ENCODE data around the gene ROBO2.

DNA sequence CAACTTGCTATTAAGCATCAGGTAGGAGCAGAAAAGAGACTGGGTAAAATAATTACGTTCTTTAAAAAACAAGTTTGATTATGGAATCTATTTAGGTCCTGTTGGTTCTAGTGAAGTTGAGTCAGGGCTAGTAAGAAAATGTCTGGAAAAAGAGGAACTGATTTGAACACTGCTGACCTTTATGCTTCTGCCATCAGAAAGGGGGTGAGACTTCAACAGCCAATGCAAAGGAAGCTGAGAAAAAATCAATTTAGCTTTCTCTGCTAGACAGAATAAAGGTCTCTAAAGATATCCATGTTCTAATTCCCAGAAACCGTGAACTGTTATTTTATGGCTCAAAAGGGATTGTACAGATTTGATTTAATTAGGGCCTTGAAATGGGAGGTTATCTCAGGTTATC is 157.5 kb downstream of the ROBO2 start:
- no peak for TF ChIP-seq POLR2AphosphoS5 (IDR thresholded peaks at IDR 0.05)
- TF ChIP-seq, protein P1, sequence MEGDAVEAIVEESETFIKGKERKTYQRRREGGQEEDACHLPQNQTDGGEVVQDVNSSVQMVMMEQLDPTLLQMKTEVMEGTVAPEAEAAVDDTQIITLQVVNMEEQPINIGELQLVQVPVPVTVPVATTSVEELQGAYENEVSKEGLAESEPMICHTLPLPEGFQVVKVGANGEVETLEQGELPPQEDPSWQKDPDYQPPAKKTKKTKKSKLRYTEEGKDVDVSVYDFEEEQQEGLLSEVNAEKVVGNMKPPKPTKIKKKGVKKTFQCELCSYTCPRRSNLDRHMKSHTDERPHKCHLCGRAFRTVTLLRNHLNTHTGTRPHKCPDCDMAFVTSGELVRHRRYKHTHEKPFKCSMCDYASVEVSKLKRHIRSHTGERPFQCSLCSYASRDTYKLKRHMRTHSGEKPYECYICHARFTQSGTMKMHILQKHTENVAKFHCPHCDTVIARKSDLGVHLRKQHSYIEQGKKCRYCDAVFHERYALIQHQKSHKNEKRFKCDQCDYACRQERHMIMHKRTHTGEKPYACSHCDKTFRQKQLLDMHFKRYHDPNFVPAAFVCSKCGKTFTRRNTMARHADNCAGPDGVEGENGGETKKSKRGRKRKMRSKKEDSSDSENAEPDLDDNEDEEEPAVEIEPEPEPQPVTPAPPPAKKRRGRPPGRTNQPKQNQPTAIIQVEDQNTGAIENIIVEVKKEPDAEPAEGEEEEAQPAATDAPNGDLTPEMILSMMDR (IDR thresholded peaks at IDR 0.05) = no peak
